ENCODE measurements around the gene PCDH15.

DNA sequence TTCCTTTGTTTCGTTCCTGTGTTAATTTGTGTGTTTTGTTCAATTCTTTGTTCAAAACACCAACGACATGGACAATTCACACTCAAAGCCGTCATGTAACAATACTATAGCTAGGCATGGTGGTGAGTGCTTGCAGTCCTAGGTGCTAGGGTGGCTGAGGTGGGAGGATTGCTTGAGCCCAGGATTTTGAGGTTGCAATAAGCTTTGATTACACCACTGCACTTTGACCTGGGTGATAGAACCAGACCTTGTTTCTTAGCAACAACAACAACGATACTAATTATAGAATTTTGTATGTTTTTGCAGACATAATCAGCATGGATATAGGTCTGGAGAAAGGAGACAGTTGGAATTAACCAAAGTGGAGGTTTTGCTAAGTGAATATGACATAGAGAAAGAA, 936.2 kb downstream of the PCDH15 start:
- TF ChIP-seq POLR2A (IDR thresholded peaks at IDR 0.05), result no peak
- TF ChIP-seq, protein P1, sequence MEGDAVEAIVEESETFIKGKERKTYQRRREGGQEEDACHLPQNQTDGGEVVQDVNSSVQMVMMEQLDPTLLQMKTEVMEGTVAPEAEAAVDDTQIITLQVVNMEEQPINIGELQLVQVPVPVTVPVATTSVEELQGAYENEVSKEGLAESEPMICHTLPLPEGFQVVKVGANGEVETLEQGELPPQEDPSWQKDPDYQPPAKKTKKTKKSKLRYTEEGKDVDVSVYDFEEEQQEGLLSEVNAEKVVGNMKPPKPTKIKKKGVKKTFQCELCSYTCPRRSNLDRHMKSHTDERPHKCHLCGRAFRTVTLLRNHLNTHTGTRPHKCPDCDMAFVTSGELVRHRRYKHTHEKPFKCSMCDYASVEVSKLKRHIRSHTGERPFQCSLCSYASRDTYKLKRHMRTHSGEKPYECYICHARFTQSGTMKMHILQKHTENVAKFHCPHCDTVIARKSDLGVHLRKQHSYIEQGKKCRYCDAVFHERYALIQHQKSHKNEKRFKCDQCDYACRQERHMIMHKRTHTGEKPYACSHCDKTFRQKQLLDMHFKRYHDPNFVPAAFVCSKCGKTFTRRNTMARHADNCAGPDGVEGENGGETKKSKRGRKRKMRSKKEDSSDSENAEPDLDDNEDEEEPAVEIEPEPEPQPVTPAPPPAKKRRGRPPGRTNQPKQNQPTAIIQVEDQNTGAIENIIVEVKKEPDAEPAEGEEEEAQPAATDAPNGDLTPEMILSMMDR (IDR thresholded peaks at IDR 0.05), result no peak
